ENCODE results near the gene ZDHHC11B.

ZDHHC11B gene

DNA sequence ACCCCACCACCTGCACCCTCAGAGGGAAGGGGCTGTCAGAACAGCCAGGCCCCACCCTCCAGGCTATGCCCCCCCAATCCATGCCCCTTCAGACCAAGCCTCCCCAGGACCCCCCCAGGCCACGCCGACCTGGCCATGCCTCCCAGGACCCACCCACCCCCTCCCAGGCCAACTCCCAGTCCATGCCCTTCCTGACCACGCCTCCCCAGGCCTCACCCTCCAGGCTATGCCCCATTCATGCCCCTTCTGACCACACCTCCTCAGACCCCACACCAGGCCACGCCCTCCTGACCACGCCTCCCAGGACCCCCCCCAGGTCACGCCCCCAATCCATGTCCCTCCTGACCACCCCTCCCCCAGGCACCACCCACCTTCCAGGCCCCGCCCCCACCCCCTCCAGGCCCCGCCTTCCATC, 119.0 kb downstream of the ZDHHC11B start:
- TF ChIP-seq, protein P1, sequence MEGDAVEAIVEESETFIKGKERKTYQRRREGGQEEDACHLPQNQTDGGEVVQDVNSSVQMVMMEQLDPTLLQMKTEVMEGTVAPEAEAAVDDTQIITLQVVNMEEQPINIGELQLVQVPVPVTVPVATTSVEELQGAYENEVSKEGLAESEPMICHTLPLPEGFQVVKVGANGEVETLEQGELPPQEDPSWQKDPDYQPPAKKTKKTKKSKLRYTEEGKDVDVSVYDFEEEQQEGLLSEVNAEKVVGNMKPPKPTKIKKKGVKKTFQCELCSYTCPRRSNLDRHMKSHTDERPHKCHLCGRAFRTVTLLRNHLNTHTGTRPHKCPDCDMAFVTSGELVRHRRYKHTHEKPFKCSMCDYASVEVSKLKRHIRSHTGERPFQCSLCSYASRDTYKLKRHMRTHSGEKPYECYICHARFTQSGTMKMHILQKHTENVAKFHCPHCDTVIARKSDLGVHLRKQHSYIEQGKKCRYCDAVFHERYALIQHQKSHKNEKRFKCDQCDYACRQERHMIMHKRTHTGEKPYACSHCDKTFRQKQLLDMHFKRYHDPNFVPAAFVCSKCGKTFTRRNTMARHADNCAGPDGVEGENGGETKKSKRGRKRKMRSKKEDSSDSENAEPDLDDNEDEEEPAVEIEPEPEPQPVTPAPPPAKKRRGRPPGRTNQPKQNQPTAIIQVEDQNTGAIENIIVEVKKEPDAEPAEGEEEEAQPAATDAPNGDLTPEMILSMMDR (IDR thresholded peaks at IDR 0.05; ENCODE audit: extremely low read depth, insufficient read depth, missing control alignments) = no peak
- no peak for DNase-seq (ENCODE audit: low spot score)
- in situ Hi-C loops (cut with MboI; ENCODE audit: low pct_unique_long_range_greater_than_20kb, low sequenced_read_pairs, unreplicated experiment) = loop anchor here (10.0 kb wide), 1 partner anchor 239 kb away; no protein-coding TSS in a partner anchor

DNA sequence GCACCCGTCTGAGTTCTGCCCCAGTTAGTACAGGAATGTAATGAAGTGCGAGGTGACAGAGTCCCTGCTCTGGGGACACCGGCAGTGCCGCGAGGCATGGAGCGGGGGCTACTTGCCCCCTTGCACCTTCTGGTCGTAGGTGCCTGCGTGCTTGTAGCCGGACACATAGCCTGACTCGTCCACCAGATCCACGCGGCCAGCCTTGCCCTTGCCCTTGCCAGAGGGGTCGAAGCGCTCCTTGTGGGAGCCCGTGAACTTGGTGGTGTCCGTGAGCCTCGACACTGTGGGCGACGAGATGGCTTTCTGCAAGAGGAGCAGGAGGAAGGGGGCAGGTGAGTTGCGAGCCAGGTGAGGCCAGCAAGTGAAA, 119.6 kb downstream of the ZDHHC11B start:
- DNase-seq (ENCODE audit: low spot score) = no peak
- in situ Hi-C loops (cut with MboI; ENCODE audit: low pct_unique_long_range_greater_than_20kb, low sequenced_read_pairs, unreplicated experiment) = loop anchor here (10.0 kb wide), 1 partner anchor 240 kb away; no protein-coding TSS in a partner anchor
- TF ChIP-seq, protein P1 (IDR thresholded peaks at IDR 0.05; ENCODE audit: extremely low read depth, insufficient read depth, missing control alignments) = no peak

DNA sequence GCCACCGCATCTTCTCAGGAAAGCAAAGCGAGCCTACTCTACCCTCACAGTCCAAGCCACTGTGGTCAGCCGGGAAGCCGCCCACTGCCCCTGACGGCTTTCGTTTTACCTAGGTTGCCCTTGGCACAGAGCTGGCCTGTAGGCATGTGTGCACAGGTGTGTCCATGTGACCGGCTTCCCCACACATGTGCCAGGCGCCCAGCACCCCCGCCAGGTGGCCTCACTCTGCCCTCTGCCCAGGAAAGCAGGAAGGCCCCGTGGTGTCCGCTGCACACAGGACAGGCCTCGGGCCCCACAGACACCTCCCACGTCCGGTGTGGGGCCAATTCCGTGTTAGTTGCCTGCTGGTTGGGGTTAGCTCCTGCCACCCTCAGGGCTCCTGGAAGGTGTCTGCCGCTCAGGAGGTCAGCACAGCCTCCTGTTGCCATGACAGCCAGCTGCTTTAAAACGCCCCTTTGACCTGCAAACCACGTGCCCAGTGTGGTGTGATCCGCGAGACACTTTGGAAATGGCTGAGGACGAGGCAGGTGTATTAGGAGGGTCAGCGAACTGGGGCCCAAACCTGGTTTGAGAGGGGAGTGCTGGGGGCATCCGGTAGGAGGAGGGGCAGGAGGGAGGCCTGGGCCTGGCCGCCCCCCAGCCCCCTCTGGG, 120.1 kb downstream of the ZDHHC11B start:
- DNase-seq (ENCODE audit: low spot score) = no peak
- TF ChIP-seq, protein P1 (IDR thresholded peaks at IDR 0.05; ENCODE audit: extremely low read depth, insufficient read depth, missing control alignments) = no peak
- in situ Hi-C loops (cut with MboI; ENCODE audit: low pct_unique_long_range_greater_than_20kb, low sequenced_read_pairs, unreplicated experiment) = loop anchor here (10.0 kb wide), 1 partner anchor 240 kb away; no protein-coding TSS in a partner anchor

DNA sequence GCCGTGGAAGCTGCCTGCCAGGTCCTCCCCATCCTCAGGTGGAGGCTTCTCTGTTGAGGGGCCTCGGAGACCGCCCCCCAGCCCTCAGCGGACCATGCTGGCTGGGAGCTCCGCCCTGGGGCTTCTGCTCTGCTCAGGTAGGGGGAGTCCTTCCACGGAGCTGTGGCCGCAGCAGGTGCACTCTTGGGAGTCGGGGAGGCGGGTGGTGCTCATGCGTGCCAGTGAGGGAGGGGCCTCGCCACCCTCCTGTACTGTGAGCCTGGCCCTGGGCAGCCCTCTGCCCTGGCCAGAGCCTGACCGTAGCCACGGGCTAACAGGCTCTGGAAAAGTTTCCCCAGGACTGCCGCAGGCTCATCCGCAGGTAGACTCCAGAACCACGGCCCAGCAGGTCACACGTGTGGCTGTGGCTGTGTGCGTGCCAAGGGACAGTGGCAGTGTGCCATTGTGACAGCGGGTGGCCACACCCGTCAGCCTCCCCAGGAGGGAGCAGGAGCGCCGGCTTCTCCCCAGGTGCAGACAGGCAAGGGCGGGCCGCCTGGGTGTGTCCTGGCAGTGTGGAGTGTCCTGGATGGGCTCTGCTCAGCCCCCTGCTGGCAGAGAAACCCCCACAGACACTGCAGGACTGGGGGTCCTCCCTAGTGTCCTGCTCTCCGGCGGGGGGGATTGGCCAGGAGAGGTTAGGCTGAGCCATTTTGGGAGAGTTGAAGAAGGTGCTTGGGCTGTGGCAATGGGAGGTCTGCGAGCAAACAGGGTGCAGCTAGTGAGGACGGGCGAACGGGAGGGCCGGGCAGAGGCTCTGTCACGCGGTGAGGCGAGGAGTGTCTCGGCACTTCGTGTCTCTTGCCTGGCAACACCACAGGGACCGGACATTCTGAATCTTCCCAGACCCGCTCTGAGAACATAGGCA, 120.8 kb downstream of the ZDHHC11B start:
- TF ChIP-seq, protein P1 (IDR thresholded peaks at IDR 0.05; ENCODE audit: extremely low read depth, insufficient read depth, missing control alignments) = no peak
- in situ Hi-C loops (cut with MboI; ENCODE audit: low pct_unique_long_range_greater_than_20kb, low sequenced_read_pairs, unreplicated experiment) = loop anchor here (10.0 kb wide), 1 partner anchor 241 kb away; no protein-coding TSS in a partner anchor
- no peak for DNase-seq (ENCODE audit: low spot score)

DNA sequence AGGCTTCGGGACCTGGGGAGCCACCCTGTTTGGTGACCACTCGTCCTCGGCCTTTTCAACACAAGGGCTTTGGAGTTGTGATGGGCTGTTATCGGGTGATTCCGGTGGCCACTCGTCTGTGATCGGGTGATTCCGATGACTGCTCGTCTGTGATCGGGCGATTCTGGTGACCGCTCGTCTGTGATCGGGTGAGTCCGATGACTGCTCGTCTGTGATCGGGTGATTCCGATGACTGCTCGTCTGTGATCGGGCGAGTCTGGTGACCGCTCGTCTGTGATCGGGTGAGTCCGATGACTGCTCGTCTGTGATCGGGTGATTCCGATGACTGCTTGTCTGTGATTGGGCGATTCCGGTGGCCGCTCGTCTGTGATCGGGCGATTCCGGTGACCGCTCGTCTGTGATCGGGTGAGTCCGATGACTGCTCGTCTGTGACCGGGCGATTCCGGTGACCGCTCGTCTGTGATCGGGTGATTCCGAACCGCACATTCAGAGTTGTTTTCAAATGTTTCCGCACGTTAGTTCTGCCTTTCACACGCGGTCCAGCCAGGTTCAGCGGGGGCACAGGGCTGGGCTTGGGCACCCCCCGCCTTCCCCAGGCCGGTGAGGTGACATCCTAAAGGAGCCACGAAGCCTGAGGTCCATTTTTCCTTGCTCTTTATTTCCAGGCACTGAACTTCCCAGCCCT, 121.6 kb downstream of the ZDHHC11B start:
- DNase-seq (ENCODE audit: low spot score) = no peak
- in situ Hi-C loops (cut with MboI; ENCODE audit: low pct_unique_long_range_greater_than_20kb, low sequenced_read_pairs, unreplicated experiment) = loop anchor here (10.0 kb wide), 1 partner anchor 242 kb away; no protein-coding TSS in a partner anchor

More for the DNA sequence above, 121.6 kb downstream of the ZDHHC11B start:
- TF ChIP-seq, protein P1 (IDR thresholded peaks at IDR 0.05; ENCODE audit: extremely low read depth, insufficient read depth, missing control alignments) = no peak
